ENCODE measurements around the gene PTPRH. TPM values are rescaled to one million over a fixed set of nuclear protein-coding genes. Genes with fewer than 3 reads are reported as not detected.

Gene PTPRH
- total RNA-seq, 1 experiment from 2014 or later = 11.8 TPM

- no peak overlapping the region for H3K4me3 ChIP-seq
- H3K9me3 ChIP-seq = no peaks in the 10 kb centered on the region
- no peaks in the 10 kb centered on the region for H3K36me3 ChIP-seq
- no peak for DNase-seq
- peaks cover 1% of the 10 kb centered on the region; the same call in 1 of the 2 replicates for H3K27me3 ChIP-seq
Observed at GRCh38 chr19:55136399-55137102, 72.8 kb downstream of the PTPRH start.

DNA sequence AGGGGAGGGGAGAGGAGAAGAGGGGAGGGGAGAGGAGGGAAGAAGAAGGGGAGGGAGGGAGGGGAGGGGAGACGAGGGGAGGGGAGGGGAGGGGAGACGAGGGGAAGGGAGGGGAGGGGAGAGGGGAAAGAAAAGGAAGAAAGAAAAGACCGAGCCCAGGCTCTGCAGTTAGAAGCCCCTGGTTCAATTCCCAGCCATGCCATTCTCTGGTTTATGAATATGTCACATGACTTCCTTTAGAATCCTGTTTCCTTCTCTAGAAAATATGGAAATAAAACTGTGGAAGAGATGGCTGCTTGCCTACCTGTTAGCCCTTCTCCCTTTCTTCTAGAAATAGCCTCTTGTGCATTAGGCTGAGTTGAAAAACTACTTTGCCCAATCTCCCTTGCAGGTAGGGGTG lies 74.6 kb downstream of the PTPRH start:
- Histone ChIP-seq H3K27me3 (peaks cover 5% of the 10 kb centered on the region; the same call in 1 of the 2 replicates), H3K9me3 (no peaks in the 10 kb centered on the region), H3K36me3 (no peaks in the 10 kb centered on the region), H3K4me3 (no peak overlapping the region)
- no peak for DNase-seq

- no peak overlapping the region for H3K4me3 ChIP-seq
- no peaks in the 10 kb centered on the region for H3K9me3 ChIP-seq
- DNase-seq = no peak
- H3K27me3 ChIP-seq = peaks cover 5% of the 10 kb centered on the region; the same call in 1 of the 2 replicates
- H3K36me3 ChIP-seq = no peaks in the 10 kb centered on the region
Observed at GRCh38 chr19:55133639-55134444, 75.5 kb downstream of the PTPRH start.

GRCh38 chr19:55132453-55133129 lies 76.7 kb downstream of the PTPRH start:
- Histone ChIP-seq H3K36me3 (no peaks in the 10 kb centered on the region), H3K4me3 (no peak overlapping the region), H3K9me3 (no peaks in the 10 kb centered on the region), H3K27me3 (peaks cover 5% of the 10 kb centered on the region; the same call in 1 of the 2 replicates)
- no peak for DNase-seq

- Histone ChIP-seq H3K36me3 (no peaks in the 10 kb centered on the region), H3K9me3 (no peaks in the 10 kb centered on the region), H3K4me3 (no peak overlapping the region), H3K27me3 (peaks cover 5% of the 10 kb centered on the region; the same call in 1 of the 2 replicates)
- no peak for DNase-seq
Observed at GRCh38 chr19:55131421-55131820, 77.9 kb downstream of the PTPRH start.

Other genes starting within 250 kb of the PTPRH start
- gene NLRP2, start 243.1 kb downstream of the PTPRH start, total RNA-seq (2014; rRNA removed; shearing (Covaris generic); ENCODE audit: low replicate concordance) = not detected in 2 replicates
- not detected in 2 replicates for gene GP6, start 171.2 kb downstream of the PTPRH start, total RNA-seq (2014; rRNA removed; shearing (Covaris generic); ENCODE audit: low replicate concordance)
- 17.9 and 23.8 TPM in 2 replicates for gene RDH13, start 146.4 kb downstream of the PTPRH start, total RNA-seq (2014; rRNA removed; shearing (Covaris generic); ENCODE audit: low replicate concordance)
- gene EPS8L1, start 133.6 kb downstream of the PTPRH start, total RNA-seq (2014; rRNA removed; shearing (Covaris generic); ENCODE audit: low replicate concordance) = 1.1 TPM in 1 of 2 replicates, not detected in the other
- 76.0 and 81.1 TPM in 2 replicates for gene PPP1R12C, start 91.9 kb downstream of the PTPRH start, total RNA-seq (2014; rRNA removed; shearing (Covaris generic); ENCODE audit: low replicate concordance)
- gene TNNT1, start 60.3 kb downstream of the PTPRH start, total RNA-seq (2014; rRNA removed; shearing (Covaris generic); ENCODE audit: low replicate concordance) = 1.7 TPM in 1 of 2 replicates, not detected in the other
- not detected in 2 replicates for gene TNNI3, start 51.8 kb downstream of the PTPRH start, total RNA-seq (2014; rRNA removed; shearing (Covaris generic); ENCODE audit: low replicate concordance)
- 2.7 TPM in 1 of 2 replicates, not detected in the other for gene DNAAF3, start 42.9 kb downstream of the PTPRH start, total RNA-seq (2014; rRNA removed; shearing (Covaris generic); ENCODE audit: low replicate concordance)
- not detected in 2 replicates for gene SYT5, start 29.2 kb downstream of the PTPRH start, total RNA-seq (2014; rRNA removed; shearing (Covaris generic); ENCODE audit: low replicate concordance)
- gene TMEM86B, start 19.3 kb upstream of the PTPRH start, total RNA-seq (2014; rRNA removed; shearing (Covaris generic); ENCODE audit: low replicate concordance) = 0.16 TPM in 1 of 2 replicates, not detected in the other
- 59.5 and 102 TPM in 2 replicates for gene PPP6R1, start 49.5 kb upstream of the PTPRH start, total RNA-seq (2014; rRNA removed; shearing (Covaris generic); ENCODE audit: low replicate concordance)
- 64.6 and 122 TPM in 2 replicates for gene HSPBP1, start 70.6 kb upstream of the PTPRH start, total RNA-seq (2014; rRNA removed; shearing (Covaris generic); ENCODE audit: low replicate concordance)
- 0.89 TPM in 1 of 2 replicates, not detected in the other for gene BRSK1, start 74.5 kb upstream of the PTPRH start, total RNA-seq (2014; rRNA removed; shearing (Covaris generic); ENCODE audit: low replicate concordance)
- not detected in 2 replicates for gene TMEM150B, start 115.8 kb upstream of the PTPRH start, total RNA-seq (2014; rRNA removed; shearing (Covaris generic); ENCODE audit: low replicate concordance)
- gene KMT5C, start 130.4 kb upstream of the PTPRH start, total RNA-seq (2014; rRNA removed; shearing (Covaris generic); ENCODE audit: low replicate concordance) = 2.8 and 11.1 TPM in 2 replicates
- not detected in 2 replicates for gene COX6B2, start 145.2 kb upstream of the PTPRH start, total RNA-seq (2014; rRNA removed; shearing (Covaris generic); ENCODE audit: low replicate concordance)
- not detected in 2 replicates for gene GARIN5B, start 153.8 kb upstream of the PTPRH start, total RNA-seq (2014; rRNA removed; shearing (Covaris generic); ENCODE audit: low replicate concordance)
- gene IL11, start 161.0 kb upstream of the PTPRH start, total RNA-seq (2014; rRNA removed; shearing (Covaris generic); ENCODE audit: low replicate concordance) = 0.95 TPM in 1 of 2 replicates, not detected in the other
- not detected in 2 replicates for gene TMEM190, start 167.3 kb upstream of the PTPRH start, total RNA-seq (2014; rRNA removed; shearing (Covaris generic); ENCODE audit: low replicate concordance)
- gene TMEM238, start 174.8 kb upstream of the PTPRH start, total RNA-seq (2014; rRNA removed; shearing (Covaris generic); ENCODE audit: low replicate concordance) = 3.5 TPM in 1 of 2 replicates, not detected in the other
- gene RPL28, start 176.4 kb upstream of the PTPRH start, total RNA-seq (2014; rRNA removed; shearing (Covaris generic); ENCODE audit: low replicate concordance) = 127 and 409 TPM in 2 replicates
- gene UBE2S, start 198.3 kb upstream of the PTPRH start, total RNA-seq (2014; rRNA removed; shearing (Covaris generic); ENCODE audit: low replicate concordance) = 369 and 440 TPM in 2 replicates
- gene SHISA7, start 233.8 kb upstream of the PTPRH start, total RNA-seq (2014; rRNA removed; shearing (Covaris generic); ENCODE audit: low replicate concordance) = not detected in 2 replicates